OCI-LY7 (cell line): ENCODE data around the gene SNX10.

Source experiments
- EZH2phosphoT487 ChIP-seq: fragments of 200-600 bp; sonication (generic); IDR thresholded peaks from 2 replicates; pipeline ENCODE4 v1.6.1; 2018; ENCODE audit warnings: low read depth, borderline replicate concordance, mild to moderate bottlenecking, mixed run types, antibody characterized with exemption, low read length, moderate library complexity, mixed read lengths
- TF ChIP-seq, protein P1 (sequence below): fragments of 200-600 bp; sonication (generic); conservative IDR thresholded peaks from 2 replicates; pipeline ENCODE4 v1.5.1; 2014; ENCODE audit warnings: mild to moderate bottlenecking, antibody characterized with exemption, low read length, moderate library complexity, mixed read lengths

- TF ChIP-seq, protein P1, sequence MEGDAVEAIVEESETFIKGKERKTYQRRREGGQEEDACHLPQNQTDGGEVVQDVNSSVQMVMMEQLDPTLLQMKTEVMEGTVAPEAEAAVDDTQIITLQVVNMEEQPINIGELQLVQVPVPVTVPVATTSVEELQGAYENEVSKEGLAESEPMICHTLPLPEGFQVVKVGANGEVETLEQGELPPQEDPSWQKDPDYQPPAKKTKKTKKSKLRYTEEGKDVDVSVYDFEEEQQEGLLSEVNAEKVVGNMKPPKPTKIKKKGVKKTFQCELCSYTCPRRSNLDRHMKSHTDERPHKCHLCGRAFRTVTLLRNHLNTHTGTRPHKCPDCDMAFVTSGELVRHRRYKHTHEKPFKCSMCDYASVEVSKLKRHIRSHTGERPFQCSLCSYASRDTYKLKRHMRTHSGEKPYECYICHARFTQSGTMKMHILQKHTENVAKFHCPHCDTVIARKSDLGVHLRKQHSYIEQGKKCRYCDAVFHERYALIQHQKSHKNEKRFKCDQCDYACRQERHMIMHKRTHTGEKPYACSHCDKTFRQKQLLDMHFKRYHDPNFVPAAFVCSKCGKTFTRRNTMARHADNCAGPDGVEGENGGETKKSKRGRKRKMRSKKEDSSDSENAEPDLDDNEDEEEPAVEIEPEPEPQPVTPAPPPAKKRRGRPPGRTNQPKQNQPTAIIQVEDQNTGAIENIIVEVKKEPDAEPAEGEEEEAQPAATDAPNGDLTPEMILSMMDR = no peak
- no peak for TF ChIP-seq EZH2phosphoT487
These were observed 17.4 kb downstream of the SNX10 start for GRCh38 chr7:26309089-26309488.
